SK-MEL-5 (cell line): ENCODE data around the gene PPP1R14B. TPM values are rescaled to one million over a fixed set of nuclear protein-coding genes. Genes with fewer than 3 reads are reported as not detected.

ENCODE experiments used
- DNase-seq: peaks from one replicate; pipeline ENCODE4 v3.0.0-alpha.2; 2016; ENCODE audit warnings: low read depth, low spot score
- in situ Hi-C: cut with HindIII; loops from 2 replicates; pipeline ENCODE4 v1.10.0; 2016; ENCODE audit warnings: low sequenced_read_pairs, high pct_unique_total_duplicates, low pct_unique_long_range_greater_than_20kb
- total RNA-seq: library from RNA; depleted of rRNA; stranded (reverse); fragments of >200 nt; shearing (Covaris generic); gene quantifications from 2 replicates; pipeline ENCODE4 v1.2.3, GENCODE V29; 2014

The PPP1R14B gene
- total RNA-seq, 1 experiment from 2014 or later = 162 TPM

GRCh38 chr11:64226507-64227051, 20.2 kb downstream of the PPP1R14B start:
- in situ Hi-C loops = no loop called here
- no peak for DNase-seq

DNA sequence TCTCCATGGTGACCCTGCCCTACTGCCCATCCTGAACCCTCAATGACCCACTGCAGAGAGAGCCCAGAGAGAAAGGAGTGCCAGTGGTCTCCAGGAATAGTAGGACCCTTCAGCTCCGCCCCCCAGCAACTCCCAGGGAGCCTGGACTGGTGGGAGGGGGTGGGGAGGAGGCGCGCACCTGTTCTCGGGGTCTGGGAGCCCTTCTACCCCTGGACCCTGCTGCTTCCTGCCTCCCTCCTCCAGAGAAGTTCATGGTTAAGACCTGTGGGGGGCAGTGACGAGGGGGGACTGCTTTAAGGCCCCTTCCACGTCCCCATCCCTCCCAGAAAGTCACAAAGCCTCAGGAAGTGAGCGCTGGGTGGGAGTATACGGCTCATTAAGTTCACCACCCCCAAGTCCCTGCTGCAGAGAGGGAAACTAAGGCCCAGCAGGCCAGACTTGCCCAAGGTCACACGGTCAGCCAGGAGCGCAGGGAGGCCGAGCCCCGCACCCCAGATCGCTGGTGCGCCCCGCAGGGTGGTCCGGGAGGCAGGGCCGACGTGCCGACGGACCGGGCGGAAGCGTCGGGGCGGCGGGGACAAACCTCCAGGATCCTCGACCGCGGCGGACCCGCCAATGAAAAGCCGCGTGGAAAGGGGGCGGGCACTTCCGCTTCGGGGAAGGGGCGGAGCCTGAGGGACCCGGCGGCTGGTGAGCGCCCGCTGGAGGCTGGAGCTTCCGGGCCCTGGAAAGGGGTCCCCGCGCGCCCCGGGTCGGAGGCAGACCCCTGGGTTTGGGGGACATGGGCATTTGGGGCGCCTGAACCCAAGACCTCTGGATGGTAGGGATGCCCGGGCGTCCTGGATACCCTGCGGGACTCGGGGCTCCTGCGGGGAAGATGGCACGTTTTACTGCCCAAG, 20.9 kb downstream of the PPP1R14B start, which contains the start of the genes NUDT22 and TRPT1:
Gene NUDT22 (plus strand): TSS at position 667 of the 899 bp plus-strand sequence. CDS start 379 bp downstream, outside the sequence.
Gene TRPT1 (minus strand): TSS at position 579 of the 899 bp plus-strand sequence. CDS start 326 bp downstream, at position 253.
- in situ Hi-C loops = no loop called here
- peak; percentile 77 for DNase-seq

GRCh38 chr11:64224891-64225607, 21.7 kb downstream of the PPP1R14B start:
- no peak for DNase-seq
- in situ Hi-C loops = no loop called here

DNA sequence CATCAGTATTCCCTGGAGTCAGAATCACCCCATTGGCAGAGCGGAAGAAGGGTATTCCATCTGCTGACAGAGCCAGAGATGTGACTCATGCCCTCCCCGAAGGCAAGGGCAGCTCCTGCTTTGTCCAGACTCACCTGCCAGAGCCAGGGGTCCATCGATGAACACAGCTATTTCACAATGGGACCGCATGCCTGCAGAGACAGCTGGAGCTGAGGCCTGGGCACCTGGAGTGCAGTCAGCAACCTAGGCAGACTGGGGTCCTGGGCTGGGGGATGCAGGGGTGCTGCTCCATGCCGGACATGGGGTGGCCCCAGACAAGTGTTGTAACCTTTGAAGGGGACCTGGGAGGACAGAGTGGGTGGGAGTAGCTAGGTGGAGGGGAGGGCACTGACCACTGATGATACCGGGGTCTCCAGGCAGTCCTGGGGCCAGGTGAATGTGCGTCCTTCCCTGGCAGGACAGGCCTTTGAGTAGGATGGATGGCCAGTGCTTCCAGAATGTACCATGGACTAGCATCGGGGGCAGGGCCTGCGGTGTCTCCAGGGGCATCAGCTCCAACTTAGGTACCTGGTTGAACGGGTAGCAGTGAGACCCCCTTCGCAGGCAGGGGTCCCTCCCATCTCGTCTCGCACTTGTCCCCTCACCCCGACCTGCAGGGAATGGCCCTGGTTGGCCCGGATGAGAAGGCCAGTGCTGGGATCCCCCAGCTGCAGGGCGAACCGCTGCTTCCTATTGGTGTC, 22.4 kb downstream of the PPP1R14B start:
- in situ Hi-C loops = no loop called here
- DNase-seq = no peak

DNA sequence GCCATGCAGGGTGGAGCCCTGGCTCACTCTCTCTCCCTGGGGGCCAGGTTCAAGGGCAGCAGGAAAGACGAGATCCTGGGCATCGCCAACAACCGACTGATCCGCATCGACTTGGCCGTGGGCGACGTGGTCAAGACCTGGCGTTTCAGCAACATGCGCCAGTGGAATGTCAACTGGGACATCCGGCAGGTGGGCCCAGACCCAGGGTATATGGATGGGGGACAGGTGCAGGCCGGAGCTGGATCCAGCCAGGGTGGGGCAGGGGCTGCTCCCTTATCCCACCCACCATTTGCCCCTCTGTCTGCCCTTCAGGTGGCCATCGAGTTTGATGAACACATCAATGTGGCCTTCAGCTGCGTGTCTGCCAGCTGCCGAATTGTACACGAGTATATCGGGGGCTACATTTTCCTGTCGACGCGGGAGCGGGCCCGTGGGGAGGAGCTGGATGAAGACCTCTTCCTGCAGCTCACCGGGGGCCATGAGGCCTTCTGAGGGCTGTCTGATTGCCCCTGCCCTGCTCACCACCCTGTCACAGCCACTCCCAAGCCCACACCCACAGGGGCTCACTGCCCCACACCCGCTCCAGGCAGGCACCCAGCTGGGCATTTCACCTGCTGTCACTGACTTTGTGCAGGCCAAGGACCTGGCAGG, 23.6 kb downstream of the PPP1R14B start:
- in situ Hi-C loops = no loop called here
- DNase-seq = no peak

GRCh38 chr11:64222651-64223000, 24.1 kb downstream of the PPP1R14B start:
- no peak for DNase-seq
- in situ Hi-C loops = no loop called here

- no peak for DNase-seq
- in situ Hi-C loops = no loop called here
Measured at GRCh38 chr11:64220798-64221197, 25.9 kb downstream of the PPP1R14B start.

DNA sequence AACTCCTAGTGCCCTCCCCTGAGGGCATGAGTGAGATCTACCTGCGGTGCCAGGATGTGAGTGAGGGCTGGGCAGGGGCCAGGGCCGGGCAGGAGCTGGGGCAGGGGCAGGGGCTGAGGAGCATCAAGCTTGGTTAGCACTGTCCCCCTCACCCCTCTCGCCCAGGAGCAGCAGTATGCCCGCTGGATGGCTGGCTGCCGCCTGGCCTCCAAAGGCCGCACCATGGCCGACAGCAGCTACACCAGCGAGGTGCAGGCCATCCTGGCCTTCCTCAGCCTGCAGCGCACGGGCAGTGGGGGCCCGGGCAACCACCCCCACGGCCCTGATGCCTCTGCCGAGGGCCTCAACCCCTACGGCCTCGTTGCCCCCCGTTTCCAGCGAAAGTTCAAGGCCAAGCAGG, 26.5 kb downstream of the PPP1R14B start:
- in situ Hi-C loops = no loop called here
- no peak for DNase-seq

- no peak for DNase-seq
- in situ Hi-C loops = no loop called here
Measured at GRCh38 chr11:64219755-64220154, 27.0 kb downstream of the PPP1R14B start.

DNA sequence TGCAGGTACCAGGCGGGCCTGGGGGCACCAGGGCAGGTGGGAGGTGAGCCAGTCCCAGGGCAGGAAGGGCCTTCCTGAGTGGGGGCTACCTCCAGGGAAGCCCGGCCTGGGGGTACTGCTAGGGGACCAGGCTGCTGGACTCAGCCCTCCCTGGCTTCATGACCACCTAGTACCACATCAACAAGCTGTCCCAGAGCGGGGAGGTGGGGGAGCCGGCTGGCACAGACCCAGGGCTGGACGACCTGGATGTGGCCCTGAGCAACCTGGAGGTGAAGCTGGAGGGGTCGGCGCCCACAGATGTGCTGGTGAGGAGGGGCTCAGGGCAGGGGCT, 27.4 kb downstream of the PPP1R14B start:
- in situ Hi-C loops = no loop called here
- no peak for DNase-seq

GRCh38 chr11:64218628-64219353, 28.0 kb downstream of the PPP1R14B start:
- in situ Hi-C loops = no loop called here
- DNase-seq = no peak

GRCh38 chr11:64216879-64217278, 29.9 kb downstream of the PPP1R14B start:
- in situ Hi-C loops = no loop called here
- no peak for DNase-seq

DNA sequence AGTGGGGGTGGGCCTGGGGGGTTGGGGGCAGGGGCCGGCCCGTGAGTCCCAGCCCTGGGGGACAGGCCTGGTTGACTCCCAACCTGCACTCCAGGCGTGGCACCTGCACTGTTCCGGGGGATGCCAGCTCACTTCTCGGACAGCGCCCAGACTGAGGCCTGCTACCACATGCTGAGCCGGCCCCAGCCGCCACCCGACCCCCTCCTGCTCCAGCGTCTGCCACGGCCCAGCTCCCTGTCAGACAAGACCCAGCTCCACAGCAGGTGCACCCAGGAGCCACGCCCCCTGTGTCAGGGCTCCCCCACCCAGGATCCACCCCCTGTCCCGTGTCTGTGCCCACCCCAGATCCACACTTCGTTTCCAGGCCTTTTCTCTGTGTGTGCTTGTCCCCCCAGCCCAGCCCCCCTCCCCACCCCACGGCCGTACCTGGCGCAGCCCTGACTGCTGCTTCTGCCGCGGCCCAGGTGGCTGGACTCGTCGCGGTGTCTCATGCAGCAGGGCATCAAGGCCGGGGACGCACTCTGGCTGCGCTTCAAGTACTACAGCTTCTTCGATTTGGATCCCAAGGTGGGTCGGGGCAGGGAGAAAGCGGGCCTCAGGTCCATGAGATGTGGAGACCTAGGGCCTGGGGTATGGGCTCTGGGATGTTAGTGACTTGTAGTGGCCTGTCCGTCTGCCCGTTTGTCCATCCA, 35.4 kb downstream of the PPP1R14B start:
- in situ Hi-C loops = no loop called here
- no peak for DNase-seq

- in situ Hi-C loops = no loop called here
- DNase-seq = no peak
Measured at GRCh38 chr11:64210301-64211020, 36.3 kb downstream of the PPP1R14B start.

GRCh38 chr11:64209563-64209843, 37.2 kb downstream of the PPP1R14B start:
- in situ Hi-C loops = no loop called here
- DNase-seq = no peak
